ENCODE measurements around the gene S1PR2. TPM values are rescaled to one million over a fixed set of nuclear protein-coding genes. Genes with fewer than 3 reads are reported as not detected.
"Not testable (repeated sequence)": the region's sequence is repeated elsewhere in the genome, so short reads cannot be mapped to it uniquely, and the experiment has no call there.

Gene S1PR2
- total RNA-seq, 2 experiments from 2014 or later: 14.6 to 17.2 TPM

GRCh38 chr19:10243606-10244005 lies 12.5 kb upstream of the S1PR2 start:
- no peaks in the 10 kb centered on the region for H3K36me3 Mint-ChIP-seq (ENCODE audit: low read depth)
- POLR2A ChIA-PET: no interaction called here
- no peaks in the 10 kb centered on the region for H3K36me3 ChIP-seq (ENCODE audit: insufficient read depth, low read length)
- no peak overlapping the region for H3K4me3 ChIP-seq (ENCODE audit: low read length)
- H3K27me3 Mint-ChIP-seq: no peaks in the 10 kb centered on the region
- no peaks in the 10 kb centered on the region for H3K9me3 Mint-ChIP-seq
- DNase-seq (no peak), ATAC-seq (ENCODE audit: poor library complexity) (no peak)
- CTCF ChIA-PET: no interaction called here
- intact Hi-C loops (cut with DNase I, micrococcal nuclease): no loop called here
- H3K27ac ChIP-seq (ENCODE audit: low read depth in 1 of 2, low read length in 2 of 2): no peak overlapping the region
- no peak overlapping the region for H3K27ac Mint-ChIP-seq
- TF ChIP-seq, protein P1, sequence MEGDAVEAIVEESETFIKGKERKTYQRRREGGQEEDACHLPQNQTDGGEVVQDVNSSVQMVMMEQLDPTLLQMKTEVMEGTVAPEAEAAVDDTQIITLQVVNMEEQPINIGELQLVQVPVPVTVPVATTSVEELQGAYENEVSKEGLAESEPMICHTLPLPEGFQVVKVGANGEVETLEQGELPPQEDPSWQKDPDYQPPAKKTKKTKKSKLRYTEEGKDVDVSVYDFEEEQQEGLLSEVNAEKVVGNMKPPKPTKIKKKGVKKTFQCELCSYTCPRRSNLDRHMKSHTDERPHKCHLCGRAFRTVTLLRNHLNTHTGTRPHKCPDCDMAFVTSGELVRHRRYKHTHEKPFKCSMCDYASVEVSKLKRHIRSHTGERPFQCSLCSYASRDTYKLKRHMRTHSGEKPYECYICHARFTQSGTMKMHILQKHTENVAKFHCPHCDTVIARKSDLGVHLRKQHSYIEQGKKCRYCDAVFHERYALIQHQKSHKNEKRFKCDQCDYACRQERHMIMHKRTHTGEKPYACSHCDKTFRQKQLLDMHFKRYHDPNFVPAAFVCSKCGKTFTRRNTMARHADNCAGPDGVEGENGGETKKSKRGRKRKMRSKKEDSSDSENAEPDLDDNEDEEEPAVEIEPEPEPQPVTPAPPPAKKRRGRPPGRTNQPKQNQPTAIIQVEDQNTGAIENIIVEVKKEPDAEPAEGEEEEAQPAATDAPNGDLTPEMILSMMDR (IDR thresholded peaks at IDR 0.05): no peak
- no peaks in the 10 kb centered on the region for H3K4me1 ChIP-seq (ENCODE audit: insufficient read depth, low read length)
- H3K27me3 ChIP-seq (ENCODE audit: control insufficient read depth in 1 of 2, insufficient read depth in 2 of 2, low read length in 2 of 2): no peaks in the 10 kb centered on the region
- no peak overlapping the region for H3K4me3 Mint-ChIP-seq
- H3K4me1 Mint-ChIP-seq (ENCODE audit: low read depth): no peaks in the 10 kb centered on the region
- H3K9me3 ChIP-seq (ENCODE audit: control insufficient read depth in 1 of 2, insufficient read depth in 1 of 2, low read length in 2 of 2): no peaks in the 10 kb centered on the region

DNA sequence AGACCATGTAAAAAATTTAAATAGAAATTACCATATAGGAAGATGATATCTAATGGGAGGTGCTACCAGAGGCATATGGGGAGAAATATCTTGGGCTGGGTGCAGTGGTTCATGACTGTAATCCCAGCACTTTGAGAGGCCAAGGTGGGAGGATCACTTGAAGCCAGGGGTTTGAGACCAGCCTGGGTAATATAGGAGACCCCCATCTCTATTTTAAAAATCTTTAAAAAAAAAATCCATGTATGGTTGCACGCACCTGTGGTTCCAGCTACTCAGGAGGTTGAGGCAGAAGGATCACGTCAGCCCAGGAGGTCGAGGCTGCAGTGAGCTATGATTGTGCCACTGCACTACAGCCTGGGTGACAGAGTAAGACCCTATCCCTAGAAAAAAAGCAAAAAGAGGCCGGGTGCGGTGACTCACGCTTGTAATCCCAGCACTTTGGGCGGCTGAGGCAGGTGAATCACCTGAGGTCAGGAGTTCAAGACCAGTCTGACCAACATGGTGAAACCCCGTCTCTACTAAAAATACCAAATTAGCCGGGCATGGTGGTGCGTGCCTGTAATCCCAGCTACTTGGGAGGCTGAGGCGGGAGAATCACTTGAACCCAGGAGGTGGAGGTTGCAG lies 10.8 kb upstream of the S1PR2 start:
- ATAC-seq (ENCODE audit: poor library complexity); H3K27me3 Mint-ChIP-seq; H3K9me3 Mint-ChIP-seq; H3K36me3 ChIP-seq (ENCODE audit: insufficient read depth, low read length); POLR2A ChIA-PET; CTCF ChIA-PET; intact Hi-C loops (cut with DNase I, micrococcal nuclease); H3K4me1 ChIP-seq (ENCODE audit: insufficient read depth, low read length); H3K9me3 ChIP-seq (ENCODE audit: control insufficient read depth in 1 of 2, insufficient read depth in 1 of 2, low read length in 2 of 2); H3K36me3 Mint-ChIP-seq (ENCODE audit: low read depth); DNase-seq; H3K4me3 Mint-ChIP-seq; H3K27ac Mint-ChIP-seq; H3K4me3 ChIP-seq (ENCODE audit: low read length); H3K27ac ChIP-seq (ENCODE audit: low read depth in 1 of 2, low read length in 2 of 2); H3K4me1 Mint-ChIP-seq (ENCODE audit: low read depth); H3K27me3 ChIP-seq (ENCODE audit: control insufficient read depth in 1 of 2, insufficient read depth in 2 of 2, low read length in 2 of 2): not testable (repeated sequence)

- Mint-ChIP-seq H3K4me1 (ENCODE audit: low read depth) (peaks cover 18% of the 10 kb centered on the region), H3K27ac (peak overlapping the region; percentile 56), H3K4me3 (no peak overlapping the region), H3K36me3 (ENCODE audit: low read depth) (no peaks in the 10 kb centered on the region), H3K27me3 (no peaks in the 10 kb centered on the region), H3K9me3 (no peaks in the 10 kb centered on the region)
- Histone ChIP-seq H3K4me3 (ENCODE audit: low read length) (no peak overlapping the region), H3K9me3 (ENCODE audit: control insufficient read depth in 1 of 2, insufficient read depth in 1 of 2, low read length in 2 of 2) (no peaks in the 10 kb centered on the region), H3K27me3 (ENCODE audit: control insufficient read depth in 1 of 2, insufficient read depth in 2 of 2, low read length in 2 of 2) (no peaks in the 10 kb centered on the region), H3K27ac (ENCODE audit: low read depth in 1 of 2, low read length in 2 of 2) (no peak overlapping the region), H3K4me1 (ENCODE audit: insufficient read depth, low read length) (peaks cover 29% of the 10 kb centered on the region), H3K36me3 (ENCODE audit: insufficient read depth, low read length) (no peaks in the 10 kb centered on the region)
- intact Hi-C loops (cut with DNase I, micrococcal nuclease): no loop called here
- DNase-seq: no peak
- TF ChIP-seq, protein P1 (IDR thresholded peaks at IDR 0.05): no peak
- ChIA-PET CTCF (interaction anchor here (1.3 kb wide), 1 partner anchor 12 kb away, joined by 4 read pairs; no protein-coding TSS in a partner anchor), POLR2A (no interaction called here)
- ATAC-seq (ENCODE audit: poor library complexity): no peak
Observed at GRCh38 chr19:10238172-10238783, 7.1 kb upstream of the S1PR2 start.

Data from CD4-positive, alpha-beta T cell (primary cell).